Nephron (organoid): Measurements from ENCODE around the gene ETV1.

Experiments
- H3K27ac Mint-ChIP-seq, 3 experiments: 2 replicates each; pipeline ENCODE4 v1.8.0; 2020; ENCODE audit warnings: mixed read lengths in 3 of 3, mild to moderate bottlenecking in 2 of 3, moderate library complexity in 1 of 3
- H3K27me3 Mint-ChIP-seq: 2 replicates; pipeline ENCODE4 v1.8.0; 2021; ENCODE audit warnings: low read depth, mild to moderate bottlenecking, moderate library complexity, mixed read lengths
- H3K36me3 Mint-ChIP-seq: 2 replicates; pipeline ENCODE4 v1.8.0; 2020; ENCODE audit warnings: low read depth, mixed read lengths
- H3K4me1 Mint-ChIP-seq: 2 replicates; pipeline ENCODE4 v1.8.0; 2020; ENCODE audit warnings: mixed read lengths
- H3K4me3 Mint-ChIP-seq, 3 experiments: 2 replicates each; pipeline ENCODE4 v1.8.0; 2020; ENCODE audit warnings: mild to moderate bottlenecking in 3 of 3, mixed read lengths in 3 of 3, moderate library complexity in 2 of 3
- H3K9me3 Mint-ChIP-seq: 2 replicates; pipeline ENCODE4 v1.8.0; 2020; ENCODE audit warnings: mixed read lengths
- CTCF ChIP-seq, 3 experiments: fragments of 200-600 bp; sonication (generic); IDR thresholded peaks; one replicate each; pipeline ENCODE4 v1.5.0; 2021; ENCODE audit warnings: antibody characterized with exemption in 3 of 3; ENCODE audit not compliant: unreplicated experiment in 3 of 3

The ETV1 gene

GRCh38 chr7:13986208-13986607 is 3.3 kb downstream of the ETV1 start:
- Mint-ChIP-seq H3K9me3 (no peaks in the 10 kb centered on the region), H3K4me3 (peak overlapping the region; percentile 46 to 76 (median 74)), H3K4me1 (peaks cover 16% of the 10 kb centered on the region), H3K27ac (no peak overlapping the region), H3K27me3 (no peaks in the 10 kb centered on the region), H3K36me3 (no peaks in the 10 kb centered on the region)
- no peak for TF ChIP-seq CTCF (IDR thresholded peaks at IDR 0.05; ENCODE audit: unreplicated experiment in 3 of 3)

GRCh38 chr7:13984831-13985685 is 4.4 kb downstream of the ETV1 start:
- no peaks in the 10 kb centered on the region for H3K27me3 Mint-ChIP-seq
- H3K36me3 Mint-ChIP-seq: no peaks in the 10 kb centered on the region
- no peak for TF ChIP-seq CTCF (IDR thresholded peaks at IDR 0.05; ENCODE audit: unreplicated experiment in 3 of 3)
- H3K4me3 Mint-ChIP-seq: peak overlapping the region in 2 of 3 experiments; percentile 39 to 74
- no peak overlapping the region for H3K27ac Mint-ChIP-seq
- peaks cover 25% of the 10 kb centered on the region for H3K4me1 Mint-ChIP-seq
- no peaks in the 10 kb centered on the region for H3K9me3 Mint-ChIP-seq

- Mint-ChIP-seq H3K4me3 (no peak overlapping the region), H3K27ac (no peak overlapping the region), H3K4me1 (peaks cover 29% of the 10 kb centered on the region), H3K27me3 (no peaks in the 10 kb centered on the region), H3K36me3 (no peaks in the 10 kb centered on the region), H3K9me3 (no peaks in the 10 kb centered on the region)
- TF ChIP-seq CTCF (IDR thresholded peaks at IDR 0.05; ENCODE audit: unreplicated experiment in 3 of 3): no peak
Measured at GRCh38 chr7:13984061-13984460, 5.4 kb downstream of the ETV1 start.

- Mint-ChIP-seq H3K27me3 (no peaks in the 10 kb centered on the region), H3K4me1 (peaks cover 29% of the 10 kb centered on the region), H3K27ac (peak overlapping the region in 2 of 3 experiments; percentile 9 to 33), H3K9me3 (no peaks in the 10 kb centered on the region), H3K36me3 (no peaks in the 10 kb centered on the region), H3K4me3 (no peak overlapping the region)
- no peak for TF ChIP-seq CTCF (IDR thresholded peaks at IDR 0.05; ENCODE audit: unreplicated experiment in 3 of 3)
Measured at GRCh38 chr7:13982940-13983677, 6.4 kb downstream of the ETV1 start.

GRCh38 chr7:13981070-13981469 is 8.4 kb downstream of the ETV1 start:
- H3K27me3 Mint-ChIP-seq: no peaks in the 10 kb centered on the region
- no peak overlapping the region for H3K4me3 Mint-ChIP-seq
- H3K9me3 Mint-ChIP-seq: no peaks in the 10 kb centered on the region
- H3K36me3 Mint-ChIP-seq: peaks cover 6% of the 10 kb centered on the region
- TF ChIP-seq CTCF (IDR thresholded peaks at IDR 0.05; ENCODE audit: unreplicated experiment in 3 of 3): no peak
- H3K27ac Mint-ChIP-seq: peak overlapping the region; percentile 13 to 59 (median 34)
- peaks cover 28% of the 10 kb centered on the region for H3K4me1 Mint-ChIP-seq
